Panc1 (cell line): Measurements from ENCODE around the gene GABRE.

Experiments used
- POLR2AphosphoS5 ChIP-seq: IDR thresholded peaks from 2 replicates; pipeline ENCODE4 v1.6.1; 2012; ENCODE audit warnings: mild to moderate bottlenecking, low read depth, low read length, moderate library complexity
- TCF7L2 ChIP-seq: IDR thresholded peaks from 2 replicates; pipeline ENCODE4 v1.6.1; 2011; ENCODE audit warnings: mild to moderate bottlenecking, low read depth, low read length, inconsistent platforms
- TF ChIP-seq, protein P1 (sequence below): fragments of 450-650 bp; IDR thresholded peaks from 2 replicates; pipeline ENCODE4 v1.5.1; 2017; ENCODE audit warnings: mild to moderate bottlenecking
- TF ChIP-seq, protein P2 (sequence below), 2 experiments: IDR thresholded peaks; 2 replicates each; pipeline ENCODE4 v1.6.1; 2011 to 2012; ENCODE audit warnings: low read depth in 2 of 2, control low read depth in 1 of 2, low read length in 1 of 2, mild to moderate bottlenecking in 1 of 2, moderate library complexity in 1 of 2; ENCODE audit not compliant: insufficient read depth in 1 of 2

DNA sequence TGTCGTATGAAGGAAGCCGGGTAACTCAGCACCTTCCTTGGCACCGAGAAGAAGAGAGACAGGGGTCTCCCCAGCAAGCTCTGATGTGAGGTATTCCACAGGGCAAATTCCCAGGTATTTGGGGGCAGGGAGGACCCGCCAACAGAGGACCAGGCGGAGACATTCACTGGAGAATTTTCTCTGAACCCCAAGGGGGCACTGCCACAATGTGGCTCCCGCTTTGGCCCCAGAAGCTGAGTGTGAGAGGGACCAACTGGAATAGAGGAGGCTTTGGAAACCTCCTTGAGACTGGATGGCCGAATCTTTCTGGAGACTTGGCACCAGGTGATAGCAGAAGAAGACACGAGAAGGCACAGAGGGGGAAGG is 735 bp upstream of the GABRE start:
- TF ChIP-seq, protein P1, sequence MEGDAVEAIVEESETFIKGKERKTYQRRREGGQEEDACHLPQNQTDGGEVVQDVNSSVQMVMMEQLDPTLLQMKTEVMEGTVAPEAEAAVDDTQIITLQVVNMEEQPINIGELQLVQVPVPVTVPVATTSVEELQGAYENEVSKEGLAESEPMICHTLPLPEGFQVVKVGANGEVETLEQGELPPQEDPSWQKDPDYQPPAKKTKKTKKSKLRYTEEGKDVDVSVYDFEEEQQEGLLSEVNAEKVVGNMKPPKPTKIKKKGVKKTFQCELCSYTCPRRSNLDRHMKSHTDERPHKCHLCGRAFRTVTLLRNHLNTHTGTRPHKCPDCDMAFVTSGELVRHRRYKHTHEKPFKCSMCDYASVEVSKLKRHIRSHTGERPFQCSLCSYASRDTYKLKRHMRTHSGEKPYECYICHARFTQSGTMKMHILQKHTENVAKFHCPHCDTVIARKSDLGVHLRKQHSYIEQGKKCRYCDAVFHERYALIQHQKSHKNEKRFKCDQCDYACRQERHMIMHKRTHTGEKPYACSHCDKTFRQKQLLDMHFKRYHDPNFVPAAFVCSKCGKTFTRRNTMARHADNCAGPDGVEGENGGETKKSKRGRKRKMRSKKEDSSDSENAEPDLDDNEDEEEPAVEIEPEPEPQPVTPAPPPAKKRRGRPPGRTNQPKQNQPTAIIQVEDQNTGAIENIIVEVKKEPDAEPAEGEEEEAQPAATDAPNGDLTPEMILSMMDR: no peak
- TF ChIP-seq TCF7L2 (no peak), POLR2AphosphoS5 (no peak)
- TF ChIP-seq, protein P2, sequence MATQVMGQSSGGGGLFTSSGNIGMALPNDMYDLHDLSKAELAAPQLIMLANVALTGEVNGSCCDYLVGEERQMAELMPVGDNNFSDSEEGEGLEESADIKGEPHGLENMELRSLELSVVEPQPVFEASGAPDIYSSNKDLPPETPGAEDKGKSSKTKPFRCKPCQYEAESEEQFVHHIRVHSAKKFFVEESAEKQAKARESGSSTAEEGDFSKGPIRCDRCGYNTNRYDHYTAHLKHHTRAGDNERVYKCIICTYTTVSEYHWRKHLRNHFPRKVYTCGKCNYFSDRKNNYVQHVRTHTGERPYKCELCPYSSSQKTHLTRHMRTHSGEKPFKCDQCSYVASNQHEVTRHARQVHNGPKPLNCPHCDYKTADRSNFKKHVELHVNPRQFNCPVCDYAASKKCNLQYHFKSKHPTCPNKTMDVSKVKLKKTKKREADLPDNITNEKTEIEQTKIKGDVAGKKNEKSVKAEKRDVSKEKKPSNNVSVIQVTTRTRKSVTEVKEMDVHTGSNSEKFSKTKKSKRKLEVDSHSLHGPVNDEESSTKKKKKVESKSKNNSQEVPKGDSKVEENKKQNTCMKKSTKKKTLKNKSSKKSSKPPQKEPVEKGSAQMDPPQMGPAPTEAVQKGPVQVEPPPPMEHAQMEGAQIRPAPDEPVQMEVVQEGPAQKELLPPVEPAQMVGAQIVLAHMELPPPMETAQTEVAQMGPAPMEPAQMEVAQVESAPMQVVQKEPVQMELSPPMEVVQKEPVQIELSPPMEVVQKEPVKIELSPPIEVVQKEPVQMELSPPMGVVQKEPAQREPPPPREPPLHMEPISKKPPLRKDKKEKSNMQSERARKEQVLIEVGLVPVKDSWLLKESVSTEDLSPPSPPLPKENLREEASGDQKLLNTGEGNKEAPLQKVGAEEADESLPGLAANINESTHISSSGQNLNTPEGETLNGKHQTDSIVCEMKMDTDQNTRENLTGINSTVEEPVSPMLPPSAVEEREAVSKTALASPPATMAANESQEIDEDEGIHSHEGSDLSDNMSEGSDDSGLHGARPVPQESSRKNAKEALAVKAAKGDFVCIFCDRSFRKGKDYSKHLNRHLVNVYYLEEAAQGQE (IDR thresholded peaks at IDR 0.05; ENCODE audit: insufficient read depth in 1 of 2, low read depth in 2 of 2, low read length in 1 of 2): no peak
